ENCODE results near the gene ACOXL.

The ACOXL gene

GRCh38 chr2:110878150-110878549, 145.8 kb downstream of the ACOXL start:
- Histone ChIP-seq H3K36me3 (ENCODE audit: control insufficient read depth in 1 of 2, insufficient read depth in 2 of 2, low read length in 2 of 2) (no peaks in the 10 kb centered on the region), H3K9ac (ENCODE audit: low read depth in 1 of 2, low read length in 2 of 2) (no peak overlapping the region)

DNA sequence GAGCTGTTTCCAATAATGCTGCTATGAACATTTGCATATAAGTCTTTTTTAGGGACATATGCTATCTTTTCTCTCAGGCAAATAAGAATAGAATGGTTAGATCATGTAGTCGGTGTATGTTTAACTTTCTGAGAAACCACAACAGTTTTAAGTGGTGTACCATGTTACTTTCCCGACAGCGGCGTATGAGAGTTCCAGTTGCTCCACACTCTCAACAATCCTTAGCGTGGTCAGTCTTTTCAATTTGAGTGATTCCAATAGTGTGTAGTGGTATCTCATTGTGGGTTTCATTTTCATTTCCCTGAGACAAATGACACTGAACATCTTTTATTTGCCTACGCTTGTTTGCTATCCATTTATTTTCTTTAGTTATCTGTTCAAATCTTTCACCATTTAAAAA, 149.5 kb downstream of the ACOXL start:
- Histone ChIP-seq H3K27ac (ENCODE audit: low read depth, low read length) (no peak overlapping the region), H3K36me3 (ENCODE audit: control insufficient read depth in 1 of 2, insufficient read depth in 2 of 2, low read length in 2 of 2) (no peaks in the 10 kb centered on the region), H3K27me3 (ENCODE audit: control insufficient read depth in 1 of 2, insufficient read depth in 2 of 2, low read length in 2 of 2) (peaks cover 0 to 3% of the 10 kb centered on the region in 2 donors), H3K9me3 (ENCODE audit: control insufficient read depth in 1 of 2, low read length in 2 of 2) (no peaks in the 10 kb centered on the region), H3K4me1 (ENCODE audit: control insufficient read depth in 1 of 2, insufficient read depth in 2 of 2, low read length in 2 of 2) (no peaks in the 10 kb centered on the region), H3K4me3 (ENCODE audit: low read depth in 1 of 2, low read length in 2 of 2) (no peak overlapping the region), H3K9ac (ENCODE audit: low read depth in 1 of 2, low read length in 2 of 2) (no peak overlapping the region)

More at GRCh38 chr2:110878150-110878549, 145.8 kb downstream of the ACOXL start:
- peaks cover 0 to 3% of the 10 kb centered on the region in 2 donors for H3K27me3 ChIP-seq (ENCODE audit: control insufficient read depth in 1 of 2, insufficient read depth in 2 of 2, low read length in 2 of 2)
- H3K27ac ChIP-seq (ENCODE audit: low read depth, low read length): no peak overlapping the region
- H3K4me1 ChIP-seq (ENCODE audit: control insufficient read depth in 1 of 2, insufficient read depth in 2 of 2, low read length in 2 of 2): no peaks in the 10 kb centered on the region
- no peak overlapping the region for H3K4me3 ChIP-seq (ENCODE audit: low read depth in 1 of 2, low read length in 2 of 2)
- H3K9me3 ChIP-seq (ENCODE audit: control insufficient read depth in 1 of 2, low read length in 2 of 2): no peaks in the 10 kb centered on the region

GRCh38 chr2:110883406-110883805, 151.0 kb downstream of the ACOXL start:
- no peak overlapping the region for H3K27ac ChIP-seq (ENCODE audit: low read depth, low read length)
- no peak overlapping the region for H3K4me3 ChIP-seq (ENCODE audit: low read depth in 1 of 2, low read length in 2 of 2)
- no peaks in the 10 kb centered on the region for H3K27me3 ChIP-seq (ENCODE audit: control insufficient read depth in 1 of 2, insufficient read depth in 2 of 2, low read length in 2 of 2)
- H3K36me3 ChIP-seq (ENCODE audit: control insufficient read depth in 1 of 2, insufficient read depth in 2 of 2, low read length in 2 of 2): no peaks in the 10 kb centered on the region
- H3K4me1 ChIP-seq (ENCODE audit: control insufficient read depth in 1 of 2, insufficient read depth in 2 of 2, low read length in 2 of 2): no peaks in the 10 kb centered on the region
- H3K9me3 ChIP-seq (ENCODE audit: control insufficient read depth in 1 of 2, low read length in 2 of 2): no peaks in the 10 kb centered on the region
- H3K9ac ChIP-seq (ENCODE audit: low read depth in 1 of 2, low read length in 2 of 2): no peak overlapping the region

GRCh38 chr2:110885256-110885655, 152.9 kb downstream of the ACOXL start:
- H3K27me3 ChIP-seq (ENCODE audit: control insufficient read depth in 1 of 2, insufficient read depth in 2 of 2, low read length in 2 of 2): no peaks in the 10 kb centered on the region
- no peak overlapping the region for H3K9ac ChIP-seq (ENCODE audit: low read depth in 1 of 2, low read length in 2 of 2)
- no peaks in the 10 kb centered on the region for H3K4me1 ChIP-seq (ENCODE audit: control insufficient read depth in 1 of 2, insufficient read depth in 2 of 2, low read length in 2 of 2)
- no peaks in the 10 kb centered on the region for H3K9me3 ChIP-seq (ENCODE audit: control insufficient read depth in 1 of 2, low read length in 2 of 2)
- H3K36me3 ChIP-seq (ENCODE audit: control insufficient read depth in 1 of 2, insufficient read depth in 2 of 2, low read length in 2 of 2): no peaks in the 10 kb centered on the region
- no peak overlapping the region for H3K27ac ChIP-seq (ENCODE audit: low read depth, low read length)
- no peak overlapping the region for H3K4me3 ChIP-seq (ENCODE audit: low read depth in 1 of 2, low read length in 2 of 2)

- Histone ChIP-seq H3K9me3 (ENCODE audit: control insufficient read depth in 1 of 2, low read length in 2 of 2) (no peaks in the 10 kb centered on the region), H3K4me3 (ENCODE audit: low read depth in 1 of 2, low read length in 2 of 2) (no peak overlapping the region), H3K4me1 (ENCODE audit: control insufficient read depth in 1 of 2, insufficient read depth in 2 of 2, low read length in 2 of 2) (no peaks in the 10 kb centered on the region), H3K27ac (ENCODE audit: low read depth, low read length) (no peak overlapping the region), H3K36me3 (ENCODE audit: control insufficient read depth in 1 of 2, insufficient read depth in 2 of 2, low read length in 2 of 2) (no peaks in the 10 kb centered on the region), H3K9ac (ENCODE audit: low read depth in 1 of 2, low read length in 2 of 2) (no peak overlapping the region), H3K27me3 (ENCODE audit: control insufficient read depth in 1 of 2, insufficient read depth in 2 of 2, low read length in 2 of 2) (peaks cover 0 to 4% of the 10 kb centered on the region in 2 donors)
Observed at GRCh38 chr2:110886826-110887573, 154.6 kb downstream of the ACOXL start.

DNA sequence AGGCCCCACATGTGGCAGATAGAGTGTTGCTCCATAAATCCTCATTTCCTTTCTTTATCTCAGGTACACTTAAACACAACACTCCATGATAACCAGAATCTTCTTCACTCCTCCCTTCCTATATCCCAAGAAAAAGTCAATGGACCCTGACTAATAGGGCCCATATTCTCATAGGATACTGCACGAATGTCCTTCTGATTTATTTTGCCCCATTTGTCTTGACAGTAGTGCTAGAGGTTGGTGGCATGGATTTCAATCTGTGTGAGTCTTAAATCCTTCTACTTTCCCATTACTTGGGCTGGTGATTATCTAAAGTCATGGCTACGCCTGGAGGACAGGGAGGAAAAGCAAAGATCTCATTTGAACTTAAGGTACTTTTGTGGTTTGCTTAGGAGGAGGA, 156.0 kb downstream of the ACOXL start:
- no peak overlapping the region for H3K27ac ChIP-seq (ENCODE audit: low read depth, low read length)
- H3K27me3 ChIP-seq (ENCODE audit: control insufficient read depth in 1 of 2, insufficient read depth in 2 of 2, low read length in 2 of 2): peaks cover 0 to 4% of the 10 kb centered on the region in 2 donors
- no peaks in the 10 kb centered on the region for H3K4me1 ChIP-seq (ENCODE audit: control insufficient read depth in 1 of 2, insufficient read depth in 2 of 2, low read length in 2 of 2)
- no peaks in the 10 kb centered on the region for H3K36me3 ChIP-seq (ENCODE audit: control insufficient read depth in 1 of 2, insufficient read depth in 2 of 2, low read length in 2 of 2)
- no peak overlapping the region for H3K9ac ChIP-seq (ENCODE audit: low read depth in 1 of 2, low read length in 2 of 2)
- no peak overlapping the region for H3K4me3 ChIP-seq (ENCODE audit: low read depth in 1 of 2, low read length in 2 of 2)
- H3K9me3 ChIP-seq (ENCODE audit: control insufficient read depth in 1 of 2, low read length in 2 of 2): no peaks in the 10 kb centered on the region

GRCh38 chr2:110891626-110892025, 159.3 kb downstream of the ACOXL start:
- Histone ChIP-seq H3K9ac (ENCODE audit: low read depth in 1 of 2, low read length in 2 of 2) (no peak overlapping the region), H3K27me3 (ENCODE audit: control insufficient read depth in 1 of 2, insufficient read depth in 2 of 2, low read length in 2 of 2) (peaks cover 0 to 6% of the 10 kb centered on the region in 2 donors), H3K4me3 (ENCODE audit: low read depth in 1 of 2, low read length in 2 of 2) (no peak overlapping the region), H3K36me3 (ENCODE audit: control insufficient read depth in 1 of 2, insufficient read depth in 2 of 2, low read length in 2 of 2) (no peaks in the 10 kb centered on the region), H3K4me1 (ENCODE audit: control insufficient read depth in 1 of 2, insufficient read depth in 2 of 2, low read length in 2 of 2) (no peaks in the 10 kb centered on the region), H3K27ac (ENCODE audit: low read depth, low read length) (no peak overlapping the region), H3K9me3 (ENCODE audit: control insufficient read depth in 1 of 2, low read length in 2 of 2) (no peaks in the 10 kb centered on the region)

DNA sequence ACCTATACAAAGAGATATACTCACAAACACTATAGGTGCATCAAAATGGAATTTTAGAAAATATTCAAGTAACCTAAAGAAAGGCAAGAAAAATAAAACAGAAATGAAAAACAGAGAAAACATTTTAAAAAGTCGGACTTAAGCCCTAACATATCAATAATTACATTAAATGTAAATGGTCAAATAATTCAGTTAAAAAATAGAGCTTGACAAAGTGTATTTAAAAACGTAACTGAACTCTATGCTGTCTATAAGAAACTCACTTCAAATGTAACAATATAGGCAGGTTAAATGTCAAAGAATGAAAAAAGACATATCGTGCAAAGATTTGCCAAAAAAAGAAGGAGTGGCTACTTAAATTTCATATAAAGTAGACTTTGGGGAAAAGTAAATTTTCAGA, 163.9 kb downstream of the ACOXL start:
- Histone ChIP-seq H3K27me3 (ENCODE audit: control insufficient read depth in 1 of 2, insufficient read depth in 2 of 2, low read length in 2 of 2) (peaks cover 0 to 6% of the 10 kb centered on the region in 2 donors), H3K4me1 (ENCODE audit: control insufficient read depth in 1 of 2, insufficient read depth in 2 of 2, low read length in 2 of 2) (peaks cover 0 to 3% of the 10 kb centered on the region in 2 donors), H3K36me3 (ENCODE audit: control insufficient read depth in 1 of 2, insufficient read depth in 2 of 2, low read length in 2 of 2) (no peaks in the 10 kb centered on the region), H3K9me3 (ENCODE audit: control insufficient read depth in 1 of 2, low read length in 2 of 2) (no peaks in the 10 kb centered on the region), H3K4me3 (ENCODE audit: low read depth in 1 of 2, low read length in 2 of 2) (no peak overlapping the region), H3K27ac (ENCODE audit: low read depth, low read length) (no peak overlapping the region), H3K9ac (ENCODE audit: low read depth in 1 of 2, low read length in 2 of 2) (no peak overlapping the region)

DNA sequence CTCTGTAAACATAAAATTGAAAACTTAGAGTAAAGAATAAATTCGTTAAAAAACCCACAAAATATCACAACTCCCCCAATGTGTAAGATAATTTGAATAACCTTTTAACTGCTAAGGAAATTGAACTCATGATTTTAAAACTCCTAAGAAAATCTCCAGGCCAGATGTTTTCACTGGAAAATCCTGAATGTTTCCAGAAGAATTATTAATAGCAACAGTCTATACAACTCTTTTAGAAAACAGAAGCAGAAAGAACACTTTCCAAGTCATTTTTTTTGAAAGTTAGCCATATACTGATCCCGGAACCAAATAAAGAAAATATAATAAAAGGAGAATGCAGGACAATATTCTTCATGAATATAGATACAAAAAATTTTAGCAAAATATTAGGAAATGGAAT, 165.6 kb downstream of the ACOXL start:
- Histone ChIP-seq H3K9ac (ENCODE audit: low read depth in 1 of 2, low read length in 2 of 2) (no peak overlapping the region), H3K27ac (ENCODE audit: low read depth, low read length) (no peak overlapping the region), H3K9me3 (ENCODE audit: control insufficient read depth in 1 of 2, low read length in 2 of 2) (no peaks in the 10 kb centered on the region), H3K27me3 (ENCODE audit: control insufficient read depth in 1 of 2, insufficient read depth in 2 of 2, low read length in 2 of 2) (peaks cover 0 to 3% of the 10 kb centered on the region in 2 donors), H3K4me3 (ENCODE audit: low read depth in 1 of 2, low read length in 2 of 2) (no peak overlapping the region), H3K36me3 (ENCODE audit: control insufficient read depth in 1 of 2, insufficient read depth in 2 of 2, low read length in 2 of 2) (no peaks in the 10 kb centered on the region), H3K4me1 (ENCODE audit: control insufficient read depth in 1 of 2, insufficient read depth in 2 of 2, low read length in 2 of 2) (peaks cover 0 to 3% of the 10 kb centered on the region in 2 donors)

DNA sequence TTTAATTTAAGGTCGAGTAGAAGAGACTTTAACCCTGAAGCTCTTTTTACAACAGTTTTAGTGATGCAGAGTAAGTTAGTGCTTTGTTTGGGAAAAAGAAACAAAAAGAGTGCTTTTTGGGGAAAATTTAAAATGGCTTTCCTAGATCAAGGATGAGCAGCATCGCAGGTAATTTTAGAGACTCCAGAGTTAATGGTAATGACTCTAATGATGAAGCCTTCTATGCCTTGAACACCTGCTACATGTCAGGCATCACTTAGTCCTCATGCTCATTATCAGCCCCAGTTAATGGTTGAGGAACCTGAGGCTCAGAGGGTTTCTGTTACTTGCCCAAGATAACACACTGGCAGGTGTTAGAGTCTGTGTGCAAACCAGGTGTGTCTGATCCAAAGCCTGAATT, 167.8 kb downstream of the ACOXL start:
- no peak overlapping the region for H3K4me3 ChIP-seq (ENCODE audit: low read depth in 1 of 2, low read length in 2 of 2)
- no peak overlapping the region for H3K9ac ChIP-seq (ENCODE audit: low read depth in 1 of 2, low read length in 2 of 2)
- H3K36me3 ChIP-seq (ENCODE audit: control insufficient read depth in 1 of 2, insufficient read depth in 2 of 2, low read length in 2 of 2): no peaks in the 10 kb centered on the region
- H3K27ac ChIP-seq (ENCODE audit: low read depth, low read length): no peak overlapping the region
- H3K4me1 ChIP-seq (ENCODE audit: control insufficient read depth in 1 of 2, insufficient read depth in 2 of 2, low read length in 2 of 2): peaks cover 0 to 3% of the 10 kb centered on the region in 2 donors
- no peaks in the 10 kb centered on the region for H3K9me3 ChIP-seq (ENCODE audit: control insufficient read depth in 1 of 2, low read length in 2 of 2)
- H3K27me3 ChIP-seq (ENCODE audit: control insufficient read depth in 1 of 2, insufficient read depth in 2 of 2, low read length in 2 of 2): no peaks in the 10 kb centered on the region

Measured in duodenal mucosa (tissue), 2 donors.